Lower lobe of right lung (tissue), 2 donors: Measurements from ENCODE around the gene CCDC57. TPM values are rescaled to one million over a fixed set of nuclear protein-coding genes. Genes with fewer than 3 reads are reported as not detected.

Source experiments
- ATAC-seq, 2 donors: fragments of 200-7000 bp; cut with Tn5 transposase; one replicate each; pipeline ENCODE4 v1.9.1; 2020 to 2022; ENCODE audit warnings: mild to moderate bottlenecking in 2 of 2, moderate library complexity in 2 of 2
- DNase-seq: peaks from one replicate; pipeline ENCODE4 v3.0.0-alpha.2; 2020
- H3K27ac ChIP-seq: fragments of 200-600 bp; one replicate; pipeline ENCODE4 v1.8.0; 2022
- H3K27me3 ChIP-seq: fragments of 200-600 bp; one replicate; pipeline ENCODE4 v1.8.0; 2022; ENCODE audit warnings: low read depth
- H3K36me3 ChIP-seq: fragments of 200-600 bp; one replicate; pipeline ENCODE4 v1.8.0; 2022; ENCODE audit warnings: mild to moderate bottlenecking
- H3K4me1 ChIP-seq: fragments of 200-600 bp; one replicate; pipeline ENCODE4 v1.8.0; 2022
- H3K4me3 ChIP-seq: fragments of 200-600 bp; one replicate; pipeline ENCODE4 v1.8.0; 2022; ENCODE audit warnings: mild to moderate bottlenecking
- H3K9me3 ChIP-seq: fragments of 200-600 bp; one replicate; pipeline ENCODE4 v1.8.0; 2022
- intact Hi-C: fragments of 100-400 bp; cut with DNase I; formaldehyde crosslinking; loops from one replicate; pipeline ENCODE4 v1.11.0; 2022
- total RNA-seq: library from RNA; stranded (reverse); fragmentation: NEBNext Ultra II Directional; extraction: Animal tissue kit (Norgen Biotek cat#: 25700); gene quantifications from one replicate; pipeline ENCODE4 v1.2.1, GENCODE V29; 2021
- TF ChIP-seq, protein P1 (sequence below): fragments of 200-600 bp; IDR thresholded peaks from one replicate; pipeline ENCODE4 v1.8.0; 2022; ENCODE audit warnings: antibody characterized with exemption, mild to moderate bottlenecking
- donor health status: DM: no; HTN: yes; CAD: no; lungs with severe emphysema.

CCDC57 gene
- total RNA-seq, 1 donor from 2014 or later = 63.4 TPM

DNA sequence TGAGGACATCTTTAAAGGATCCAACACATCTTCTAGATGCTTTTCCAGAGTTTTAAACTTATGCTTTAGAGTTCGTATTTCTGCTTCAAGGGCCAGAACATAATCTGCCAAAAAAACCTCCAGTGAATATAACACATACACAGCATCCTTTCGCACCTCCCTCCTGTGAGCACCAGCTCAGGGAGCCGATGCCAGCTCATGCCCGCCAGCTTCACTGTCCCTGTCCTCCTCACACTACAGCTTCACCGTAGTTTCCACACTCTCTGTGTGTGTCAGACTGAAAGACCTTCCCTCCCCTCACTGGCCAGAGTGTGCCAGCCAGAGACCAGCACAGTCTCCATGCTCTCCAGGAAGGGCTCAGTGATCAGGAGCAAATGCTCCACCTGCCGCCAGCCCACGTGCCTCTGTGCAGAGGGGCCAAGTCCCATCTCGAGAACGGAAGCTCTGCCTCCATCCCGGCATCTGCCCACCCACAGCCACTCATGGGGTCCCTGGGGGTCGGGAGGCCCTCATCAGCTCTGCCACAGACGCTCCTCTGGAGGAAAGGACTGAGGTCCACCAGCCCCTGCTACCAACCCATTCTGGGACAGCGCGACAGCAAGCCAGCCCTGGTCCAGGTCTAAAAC is 40.8 kb downstream of the CCDC57 start:
- H3K27me3 ChIP-seq = no peaks in the 10 kb centered on the region
- intact Hi-C loops = no loop called here
- H3K4me3 ChIP-seq = no peak overlapping the region
- TF ChIP-seq, protein P1, sequence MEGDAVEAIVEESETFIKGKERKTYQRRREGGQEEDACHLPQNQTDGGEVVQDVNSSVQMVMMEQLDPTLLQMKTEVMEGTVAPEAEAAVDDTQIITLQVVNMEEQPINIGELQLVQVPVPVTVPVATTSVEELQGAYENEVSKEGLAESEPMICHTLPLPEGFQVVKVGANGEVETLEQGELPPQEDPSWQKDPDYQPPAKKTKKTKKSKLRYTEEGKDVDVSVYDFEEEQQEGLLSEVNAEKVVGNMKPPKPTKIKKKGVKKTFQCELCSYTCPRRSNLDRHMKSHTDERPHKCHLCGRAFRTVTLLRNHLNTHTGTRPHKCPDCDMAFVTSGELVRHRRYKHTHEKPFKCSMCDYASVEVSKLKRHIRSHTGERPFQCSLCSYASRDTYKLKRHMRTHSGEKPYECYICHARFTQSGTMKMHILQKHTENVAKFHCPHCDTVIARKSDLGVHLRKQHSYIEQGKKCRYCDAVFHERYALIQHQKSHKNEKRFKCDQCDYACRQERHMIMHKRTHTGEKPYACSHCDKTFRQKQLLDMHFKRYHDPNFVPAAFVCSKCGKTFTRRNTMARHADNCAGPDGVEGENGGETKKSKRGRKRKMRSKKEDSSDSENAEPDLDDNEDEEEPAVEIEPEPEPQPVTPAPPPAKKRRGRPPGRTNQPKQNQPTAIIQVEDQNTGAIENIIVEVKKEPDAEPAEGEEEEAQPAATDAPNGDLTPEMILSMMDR = no peak
- H3K36me3 ChIP-seq = peaks cover 28% of the 10 kb centered on the region
- DNase-seq = no peak
- ATAC-seq = no peak
- no peaks in the 10 kb centered on the region for H3K4me1 ChIP-seq
- H3K9me3 ChIP-seq = no peaks in the 10 kb centered on the region
- H3K27ac ChIP-seq = no peak overlapping the region

DNA sequence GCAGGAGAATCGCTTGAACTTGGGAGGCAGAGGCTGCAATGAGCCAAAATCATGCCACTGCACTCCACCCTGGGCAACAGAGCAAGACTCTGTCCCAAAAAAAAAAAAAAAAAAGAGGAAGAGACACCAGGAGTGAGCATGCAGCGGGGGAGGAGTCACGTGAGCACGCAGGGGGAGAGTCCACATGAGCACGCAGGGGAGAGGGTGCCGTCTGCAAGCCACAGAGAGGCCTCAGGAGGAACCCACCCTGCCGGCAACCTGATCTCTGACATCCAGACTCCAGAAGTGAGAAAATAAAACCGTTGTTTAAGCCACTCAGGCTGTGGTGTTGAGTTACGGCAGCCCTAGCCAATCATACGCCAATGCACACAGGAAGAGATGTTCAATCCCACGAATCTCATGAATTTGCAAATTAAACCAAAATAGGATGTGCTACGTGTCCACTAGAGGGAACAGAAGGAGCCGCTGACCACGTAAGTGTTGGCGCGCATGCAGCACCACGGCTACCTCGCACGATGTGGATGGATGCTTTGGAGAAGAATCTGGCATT is 42.2 kb downstream of the CCDC57 start:
- H3K36me3 ChIP-seq = peaks cover 34% of the 10 kb centered on the region
- intact Hi-C loops = no loop called here
- ATAC-seq (peak; percentile 40 to 65), DNase-seq (peak; percentile 72)
- no peaks in the 10 kb centered on the region for H3K9me3 ChIP-seq
- TF ChIP-seq, protein P1 = no peak
- no peaks in the 10 kb centered on the region for H3K4me1 ChIP-seq
- H3K4me3 ChIP-seq = no peak overlapping the region
- H3K27me3 ChIP-seq = no peaks in the 10 kb centered on the region
- H3K27ac ChIP-seq = no peak overlapping the region

DNA sequence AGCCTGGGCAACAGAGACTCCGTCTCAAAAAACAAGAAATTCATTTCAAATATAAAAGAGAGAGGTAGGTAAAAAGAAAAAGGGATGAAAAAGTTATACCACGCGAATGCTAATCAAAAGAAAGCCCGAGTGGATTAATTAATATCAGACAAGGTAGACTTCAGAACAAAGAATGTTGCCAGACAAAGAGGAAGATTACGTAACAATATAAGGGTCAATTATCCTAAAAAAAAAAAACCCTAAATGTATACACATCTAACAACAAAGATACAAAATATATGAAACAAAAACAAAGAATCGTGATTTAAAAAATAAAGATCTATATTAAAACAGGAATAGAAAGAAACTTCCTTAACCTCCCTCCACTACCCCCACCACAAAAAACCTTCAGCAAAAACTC is 44.1 kb downstream of the CCDC57 start:
- Histone ChIP-seq H3K27ac (no peak overlapping the region), H3K4me1 (no peaks in the 10 kb centered on the region), H3K9me3 (no peaks in the 10 kb centered on the region), H3K36me3 (peaks cover 45% of the 10 kb centered on the region), H3K27me3 (no peaks in the 10 kb centered on the region), H3K4me3 (no peak overlapping the region)
- DNase-seq = no peak
- intact Hi-C loops = no loop called here
- TF ChIP-seq, protein P1 = no peak
- ATAC-seq = no peak

DNA sequence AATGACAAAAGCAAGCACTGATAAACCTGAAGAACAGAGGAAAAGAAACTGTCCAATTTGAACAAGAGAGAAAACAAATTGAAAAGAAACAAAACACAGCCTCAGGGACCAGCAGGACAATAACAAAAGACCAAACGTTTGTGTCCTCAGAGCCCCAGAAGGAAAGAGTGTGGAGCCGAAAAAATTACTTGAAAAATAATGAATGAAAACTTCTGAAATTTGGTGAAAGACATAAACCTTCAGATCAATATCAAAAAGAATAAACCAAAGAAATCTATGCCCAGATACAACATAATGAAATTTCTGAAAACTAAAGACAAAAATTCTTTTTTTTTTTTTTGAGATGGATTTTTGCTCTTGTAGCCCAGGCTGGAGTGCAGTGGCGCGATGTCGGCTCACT is 45.6 kb downstream of the CCDC57 start:
- Histone ChIP-seq H3K9me3 (no peaks in the 10 kb centered on the region), H3K4me1 (no peaks in the 10 kb centered on the region), H3K27me3 (no peaks in the 10 kb centered on the region), H3K36me3 (peaks cover 44% of the 10 kb centered on the region), H3K27ac (no peak overlapping the region), H3K4me3 (no peak overlapping the region)
- DNase-seq (no peak), ATAC-seq (no peak)
- TF ChIP-seq, protein P1 = no peak
- intact Hi-C loops = no loop called here

DNA sequence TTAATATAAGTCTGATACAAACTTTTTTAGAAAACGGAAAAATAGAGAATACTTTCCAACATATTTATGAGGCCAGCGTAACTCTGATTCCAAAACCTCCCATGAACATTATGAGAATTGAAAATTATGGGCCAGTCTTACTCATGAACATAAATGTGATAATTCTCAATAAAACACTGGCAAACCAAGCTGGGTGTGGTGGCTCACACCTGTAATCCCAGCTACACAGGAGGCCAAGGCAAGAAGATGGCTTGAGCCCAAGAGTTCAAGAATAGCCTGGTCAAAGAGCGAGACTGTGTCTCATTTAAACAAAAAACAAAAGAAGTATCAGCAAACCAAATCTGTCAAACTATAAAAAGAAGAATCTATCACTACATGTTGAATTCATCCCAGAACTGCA is 47.8 kb downstream of the CCDC57 start:
- intact Hi-C loops = loop anchor here (5.0 kb wide), 1 partner anchor 138 kb away; no protein-coding TSS in a partner anchor
- TF ChIP-seq, protein P1 = no peak
- DNase-seq (no peak), ATAC-seq (no peak)
- Histone ChIP-seq H3K27ac (no peak overlapping the region), H3K27me3 (no peaks in the 10 kb centered on the region), H3K9me3 (no peaks in the 10 kb centered on the region), H3K4me1 (no peaks in the 10 kb centered on the region), H3K36me3 (peaks cover 35% of the 10 kb centered on the region), H3K4me3 (no peak overlapping the region)
